ENCODE measurements around the gene TNFSF8. TPM values are rescaled to one million over a fixed set of nuclear protein-coding genes. Genes with fewer than 3 reads are reported as not detected.
A peak's percentile ranks its signal among the peaks of the same experiment; 100 is the strongest.

TNFSF8 gene
- total and polyA plus RNA-seq, 2 experiments from 2014 or later, result not detected

DNA sequence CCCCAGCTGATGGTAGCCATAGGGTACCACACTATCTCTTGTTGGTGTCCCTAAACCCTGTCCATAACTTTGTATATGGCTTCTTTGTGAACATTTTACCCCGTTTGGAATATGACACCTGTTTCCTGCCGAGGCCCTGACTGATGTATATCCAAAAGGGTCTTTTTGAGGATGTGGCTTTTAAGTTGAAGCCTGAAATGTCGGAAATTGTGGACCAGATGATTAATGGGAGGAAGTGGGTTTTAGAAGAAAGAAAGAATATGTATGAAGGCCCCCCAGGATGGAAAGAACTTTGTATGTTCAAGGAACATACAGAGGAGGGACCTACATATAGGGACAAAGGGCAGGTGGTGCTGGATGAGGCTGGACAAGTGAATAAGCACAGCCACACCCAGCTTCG, 16.7 kb upstream of the TNFSF8 start:
- Histone ChIP-seq H3K27ac (no peak overlapping the region), H3K9me3 (ENCODE audit: low read depth) (no peaks in the 10 kb centered on the region), H3K4me1 (ENCODE audit: low read depth) (no peaks in the 10 kb centered on the region), H3K36me3 (no peaks in the 10 kb centered on the region), H3K4me3 (no peak overlapping the region), H3K27me3 (peaks cover 52% of the 10 kb centered on the region)
- no peak for DNase-seq (ENCODE audit: low read depth in 1 of 2, low spot score in 1 of 2)
- no peak for TF ChIP-seq CTCF (IDR thresholded peaks at IDR 0.05; ENCODE audit: low read depth, low read length)

DNA sequence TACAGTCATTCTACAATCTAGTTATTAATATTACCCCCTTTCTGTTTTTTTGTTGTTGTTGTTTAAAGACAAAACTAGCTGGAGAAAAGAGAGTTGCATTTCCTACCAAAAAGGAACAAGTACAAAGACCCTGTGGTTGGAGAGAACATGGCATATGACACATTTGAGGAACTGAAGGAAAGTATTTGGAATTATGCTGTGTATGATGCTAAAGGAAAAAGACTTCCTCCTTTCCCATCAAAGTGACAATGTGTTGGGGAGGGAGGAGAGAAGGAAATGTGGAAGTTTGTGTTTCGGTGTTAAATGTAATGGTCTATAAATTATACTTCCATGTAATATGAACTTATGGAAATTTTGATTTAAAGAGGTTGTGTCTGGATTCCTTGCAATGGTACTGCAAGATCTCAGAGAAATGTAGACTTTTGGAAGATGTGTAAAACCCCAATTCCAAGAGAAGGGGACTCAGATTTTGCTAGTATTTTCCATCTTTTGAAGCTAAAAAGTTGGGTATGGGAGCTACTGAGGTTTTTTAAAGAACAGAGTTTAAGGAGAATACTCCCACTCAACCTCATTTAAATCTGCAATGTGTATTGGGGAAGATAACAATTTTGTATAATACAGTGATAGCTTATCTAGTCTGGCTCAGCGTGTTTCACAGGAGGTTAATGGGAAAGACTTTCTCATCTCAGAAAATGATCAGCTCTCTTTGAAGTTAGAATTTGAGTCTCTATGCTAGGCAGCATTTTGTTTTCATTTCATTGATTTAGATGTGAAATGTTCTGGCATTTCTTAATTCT, 15.4 kb upstream of the TNFSF8 start:
- Histone ChIP-seq H3K27ac (no peak overlapping the region), H3K4me1 (ENCODE audit: low read depth) (no peaks in the 10 kb centered on the region), H3K27me3 (peaks cover 43% of the 10 kb centered on the region), H3K9me3 (ENCODE audit: low read depth) (no peaks in the 10 kb centered on the region), H3K4me3 (no peak overlapping the region), H3K36me3 (no peaks in the 10 kb centered on the region)
- no peak for TF ChIP-seq CTCF (IDR thresholded peaks at IDR 0.05; ENCODE audit: low read depth, low read length)
- DNase-seq (ENCODE audit: low read depth in 1 of 2, low spot score in 1 of 2), result no peak

DNA sequence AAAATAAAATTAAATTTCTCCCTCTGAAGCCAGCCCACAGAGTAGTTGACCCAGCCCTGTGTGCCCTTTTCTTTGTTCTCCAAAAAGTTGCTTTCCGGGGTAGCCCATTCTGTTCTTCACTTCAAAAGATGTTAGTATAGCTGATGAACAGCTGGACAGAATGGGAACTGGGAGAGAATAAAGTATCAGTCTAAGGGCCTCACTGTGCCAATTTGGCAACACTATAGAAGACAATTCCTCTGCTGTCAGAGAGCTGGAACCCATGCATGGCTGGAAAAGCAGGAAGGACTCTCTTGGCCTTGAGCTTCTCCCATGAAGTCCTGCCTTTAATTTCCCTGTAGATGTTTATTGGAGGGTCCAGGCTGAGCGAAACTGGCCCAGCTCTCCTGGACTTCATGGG, 11.0 kb upstream of the TNFSF8 start:
- H3K27me3 ChIP-seq, result peaks cover 48% of the 10 kb centered on the region

GRCh38 chr9:114938687-114939575, 8.5 kb upstream of the TNFSF8 start:
- H3K4me1 ChIP-seq (ENCODE audit: low read depth), result no peaks in the 10 kb centered on the region
- H3K9me3 ChIP-seq (ENCODE audit: low read depth), result no peaks in the 10 kb centered on the region
- H3K36me3 ChIP-seq, result no peaks in the 10 kb centered on the region
- TF ChIP-seq CTCF (IDR thresholded peaks at IDR 0.05; ENCODE audit: low read depth, low read length), result no peak
- DNase-seq (ENCODE audit: low read depth in 1 of 2, low spot score in 1 of 2), result peak in 1 of 2 donors; percentile 65
- no peak overlapping the region for H3K4me3 ChIP-seq
- no peak overlapping the region for H3K27ac ChIP-seq
- H3K27me3 ChIP-seq, result peaks cover 55% of the 10 kb centered on the region

More for the DNA sequence above, 11.0 kb upstream of the TNFSF8 start:
- H3K27ac ChIP-seq, result no peak overlapping the region
- no peak for DNase-seq (ENCODE audit: low read depth in 1 of 2, low spot score in 1 of 2)
- TF ChIP-seq CTCF (IDR thresholded peaks at IDR 0.05; ENCODE audit: low read depth, low read length), result no peak
- no peaks in the 10 kb centered on the region for H3K36me3 ChIP-seq
- no peak overlapping the region for H3K4me3 ChIP-seq
- no peaks in the 10 kb centered on the region for H3K4me1 ChIP-seq (ENCODE audit: low read depth)
- H3K9me3 ChIP-seq (ENCODE audit: low read depth), result no peaks in the 10 kb centered on the region

DNA sequence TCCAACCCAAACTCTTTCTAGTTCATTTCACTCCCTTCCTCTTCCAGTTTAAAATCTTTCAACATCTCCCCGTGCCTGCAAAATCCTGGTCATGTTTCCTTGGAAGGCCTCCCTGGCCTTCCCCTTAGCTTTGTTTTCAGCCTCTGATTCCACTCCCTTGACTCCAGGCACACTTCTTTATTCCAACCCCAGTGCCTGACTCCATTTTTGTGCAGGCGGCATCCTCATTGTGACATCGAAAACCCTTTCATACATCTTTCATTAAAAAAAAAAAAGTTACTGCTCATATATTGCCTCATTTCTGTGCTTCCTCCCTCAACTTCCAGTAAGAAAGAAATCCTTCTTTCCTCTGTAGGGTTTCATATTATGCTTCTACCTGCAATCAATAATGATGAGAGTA, 7.1 kb upstream of the TNFSF8 start:
- H3K27me3 ChIP-seq, result peaks cover 67% of the 10 kb centered on the region
- H3K9me3 ChIP-seq (ENCODE audit: low read depth), result no peaks in the 10 kb centered on the region
- H3K4me3 ChIP-seq, result no peak overlapping the region
- H3K36me3 ChIP-seq, result no peaks in the 10 kb centered on the region
- H3K4me1 ChIP-seq (ENCODE audit: low read depth), result no peaks in the 10 kb centered on the region
- no peak for DNase-seq (ENCODE audit: low read depth in 1 of 2, low spot score in 1 of 2)
- TF ChIP-seq CTCF (IDR thresholded peaks at IDR 0.05; ENCODE audit: low read depth, low read length), result no peak
- H3K27ac ChIP-seq, result no peak overlapping the region
